ENCODE data around the gene MDM4. TPM values are rescaled to one million over a fixed set of nuclear protein-coding genes. Genes with fewer than 3 reads are reported as not detected.
A peak's percentile ranks its signal among the peaks of the same experiment; 100 is the strongest.

MDM4 gene
- total and polyA plus RNA-seq, 2 donors (not counting 1 experiment from before 2014, with no cell fraction given) = 46.6 to 374 TPM

GRCh38 chr1:204499511-204500468 is 16.4 kb upstream of the MDM4 start:
- peaks cover 61% of the 10 kb centered on the region for H3K4me1 Mint-ChIP-seq
- Histone ChIP-seq H3K27ac (ENCODE audit: low read length in 2 of 2) (peak overlapping the region in 1 of 2 donors; percentile 24), H3K9me3 (ENCODE audit: control extremely low read depth in 1 of 3, control insufficient read depth in 2 of 3, insufficient read depth in 1 of 3, low read length in 2 of 3) (peaks cover 0 to 3% (median 0%) of the 10 kb centered on the region in 3 donors), H2AFZ (ENCODE audit: insufficient read depth, low read depth, low read length, poor library complexity, severe bottlenecking) (no peak overlapping the region), H3K9ac (ENCODE audit: low read length) (no peak overlapping the region), H3K27me3 (replicated peaks in 1 of 4; ENCODE audit: control extremely low read depth in 1 of 4, control insufficient read depth in 3 of 4, insufficient read depth in 4 of 4, low read length in 3 of 4) (no peaks in the 10 kb centered on the region), H3K4me1 (ENCODE audit: control insufficient read depth in 2 of 2, insufficient read depth in 2 of 2, low read length in 2 of 2) (peaks cover 48 to 60% of the 10 kb centered on the region in 2 donors), H4K20me1 (ENCODE audit: control insufficient read depth, insufficient read depth, low read length, poor library complexity, severe bottlenecking) (no peaks in the 10 kb centered on the region), H3K4me3 (ENCODE audit: control extremely low read depth in 1 of 5, extremely low read depth in 1 of 5, insufficient read depth in 1 of 5, low read depth in 2 of 5, low read length in 4 of 5) (no peak overlapping the region), H3K79me2 (ENCODE audit: control insufficient read depth, insufficient read depth, low read length) (peaks cover 19% of the 10 kb centered on the region), H3K4me2 (replicated peaks; ENCODE audit: low read depth, low read length, poor library complexity, severe bottlenecking) (peak overlapping the region; percentile 38), H3K36me3 (replicated peaks in 1 of 2; ENCODE audit: control extremely low read depth in 1 of 2, control insufficient read depth in 1 of 2, extremely low read depth in 1 of 2, insufficient read depth in 2 of 2, low read length in 1 of 2) (no peaks in the 10 kb centered on the region)
- intact Hi-C loops (cut with micrococcal nuclease) = no loop called here
- ATAC-seq (ENCODE audit: low read depth) = no peak
- ChIA-PET CTCF (interaction anchor here (2.2 to 20.4 kb wide), 5 partner anchors 7 to 54 kb away, joined by 5 to 1884 read pairs (median 115); partner anchors contain the start of genes MDM4 and PIK3C2B), POLR2A (interaction anchor here (0.8 to 8.1 kb wide), 2 partner anchors 19 to 51 kb away, joined by 3 to 161 read pairs; no protein-coding TSS in a partner anchor)
- no peak overlapping the region for H3K4me3 Mint-ChIP-seq
- peak overlapping the region; percentile 80 for H3K27ac Mint-ChIP-seq
- WGBS (ENCODE audit: insufficient coverage) = 97% methylated on average over 6 of the region's 7 CpGs
- H3K9me3 Mint-ChIP-seq (ENCODE audit: insufficient read depth) = no peaks in the 10 kb centered on the region
- H3K27me3 Mint-ChIP-seq = no peaks in the 10 kb centered on the region
- TF ChIP-seq EZH2 (IDR thresholded peaks at IDR 0.05; ENCODE audit: borderline replicate concordance, insufficient read depth, low read depth, low read length, poor library complexity, severe bottlenecking) = no peak
- DNase-seq = no peak

DNA sequence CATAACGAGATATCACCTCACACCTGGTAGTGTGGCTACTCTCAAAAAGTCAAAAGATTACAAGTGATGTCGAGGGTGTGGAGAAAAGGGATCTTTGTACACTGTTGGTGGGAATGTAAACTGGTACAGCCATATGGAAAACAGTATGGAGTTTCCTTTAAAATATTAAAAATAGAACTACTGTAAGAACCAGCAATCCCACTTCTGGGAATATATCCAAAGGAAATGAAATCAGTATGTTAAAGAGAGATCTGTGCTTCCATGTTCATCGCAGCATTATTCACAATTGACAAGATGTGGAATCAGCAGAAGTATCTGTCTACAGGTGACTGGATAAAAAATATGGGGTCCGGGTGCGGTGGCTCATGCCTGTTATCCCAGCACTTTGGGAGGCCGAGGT is 14.0 kb upstream of the MDM4 start:
- Histone ChIP-seq H3K27ac (ENCODE audit: low read length in 2 of 2) (no peak overlapping the region), H3K79me2 (ENCODE audit: control insufficient read depth, insufficient read depth, low read length) (peaks cover 18% of the 10 kb centered on the region), H3K9me3 (ENCODE audit: control extremely low read depth in 1 of 3, control insufficient read depth in 2 of 3, insufficient read depth in 1 of 3, low read length in 2 of 3) (no peaks in the 10 kb centered on the region), H2AFZ (ENCODE audit: insufficient read depth, low read depth, low read length, poor library complexity, severe bottlenecking) (no peak overlapping the region), H3K36me3 (replicated peaks in 1 of 2; ENCODE audit: control extremely low read depth in 1 of 2, control insufficient read depth in 1 of 2, extremely low read depth in 1 of 2, insufficient read depth in 2 of 2, low read length in 1 of 2) (no peaks in the 10 kb centered on the region), H3K4me3 (ENCODE audit: control extremely low read depth in 1 of 5, extremely low read depth in 1 of 5, insufficient read depth in 1 of 5, low read depth in 2 of 5, low read length in 4 of 5) (no peak overlapping the region), H3K4me1 (ENCODE audit: control insufficient read depth in 2 of 2, insufficient read depth in 2 of 2, low read length in 2 of 2) (peaks cover 40 to 48% of the 10 kb centered on the region in 2 donors), H3K9ac (ENCODE audit: low read length) (no peak overlapping the region), H3K4me2 (replicated peaks; ENCODE audit: low read depth, low read length, poor library complexity, severe bottlenecking) (no peak overlapping the region), H4K20me1 (ENCODE audit: control insufficient read depth, insufficient read depth, low read length, poor library complexity, severe bottlenecking) (no peaks in the 10 kb centered on the region), H3K27me3 (replicated peaks in 1 of 4; ENCODE audit: control extremely low read depth in 1 of 4, control insufficient read depth in 3 of 4, insufficient read depth in 4 of 4, low read length in 3 of 4) (no peaks in the 10 kb centered on the region)
- ATAC-seq (ENCODE audit: low read depth) = no peak
- intact Hi-C loops (cut with micrococcal nuclease) = loop anchor here (2.0 kb wide), 1 partner anchor 339 kb away; no protein-coding TSS in a partner anchor
- POLR2A ChIA-PET = interaction anchor here (0.9 to 1.8 kb wide), 5 partner anchors 8 to 71 kb away, joined by 4 to 7 read pairs (median 5); partner anchors contain the start of gene MDM4
- no peak for DNase-seq
- H3K27ac Mint-ChIP-seq = no peak overlapping the region
- H3K4me3 Mint-ChIP-seq = no peak overlapping the region
- no peaks in the 10 kb centered on the region for H3K9me3 Mint-ChIP-seq (ENCODE audit: insufficient read depth)
- TF ChIP-seq, protein P1, sequence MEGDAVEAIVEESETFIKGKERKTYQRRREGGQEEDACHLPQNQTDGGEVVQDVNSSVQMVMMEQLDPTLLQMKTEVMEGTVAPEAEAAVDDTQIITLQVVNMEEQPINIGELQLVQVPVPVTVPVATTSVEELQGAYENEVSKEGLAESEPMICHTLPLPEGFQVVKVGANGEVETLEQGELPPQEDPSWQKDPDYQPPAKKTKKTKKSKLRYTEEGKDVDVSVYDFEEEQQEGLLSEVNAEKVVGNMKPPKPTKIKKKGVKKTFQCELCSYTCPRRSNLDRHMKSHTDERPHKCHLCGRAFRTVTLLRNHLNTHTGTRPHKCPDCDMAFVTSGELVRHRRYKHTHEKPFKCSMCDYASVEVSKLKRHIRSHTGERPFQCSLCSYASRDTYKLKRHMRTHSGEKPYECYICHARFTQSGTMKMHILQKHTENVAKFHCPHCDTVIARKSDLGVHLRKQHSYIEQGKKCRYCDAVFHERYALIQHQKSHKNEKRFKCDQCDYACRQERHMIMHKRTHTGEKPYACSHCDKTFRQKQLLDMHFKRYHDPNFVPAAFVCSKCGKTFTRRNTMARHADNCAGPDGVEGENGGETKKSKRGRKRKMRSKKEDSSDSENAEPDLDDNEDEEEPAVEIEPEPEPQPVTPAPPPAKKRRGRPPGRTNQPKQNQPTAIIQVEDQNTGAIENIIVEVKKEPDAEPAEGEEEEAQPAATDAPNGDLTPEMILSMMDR (IDR thresholded peaks at IDR 0.05) = no peak
- no peak for TF ChIP-seq EZH2 (IDR thresholded peaks at IDR 0.05; ENCODE audit: borderline replicate concordance, insufficient read depth, low read depth, low read length, poor library complexity, severe bottlenecking)
- CTCF ChIA-PET = interaction anchor here (1.0 to 20.4 kb wide), 14 partner anchors 9 to 305 kb away, joined by 3 to 1884 read pairs (median 10); partner anchors contain the start of genes MDM4 and PIK3C2B
- H3K27me3 Mint-ChIP-seq = no peaks in the 10 kb centered on the region
- peaks cover 63% of the 10 kb centered on the region for H3K4me1 Mint-ChIP-seq
- 96% methylated on average over 4 of the region's 6 CpGs for WGBS (ENCODE audit: insufficient coverage)
